GM18505 (cell line): Measurements from ENCODE around the gene C3orf20.

ENCODE experiments used
- ATAC-seq: cut with Tn5 transposase; IDR thresholded peaks from one replicate; pipeline ENCODE4 v1.9.1; 2021; ENCODE audit not compliant: unreplicated experiment
- POLR2A ChIP-seq: IDR thresholded peaks from 4 replicates; pipeline ENCODE4 v1.6.1; 2011; ENCODE audit warnings: borderline replicate concordance; ENCODE audit not compliant: insufficient read depth, insufficient read length; ENCODE audit errors: extremely low read depth

The C3orf20 gene

GRCh38 chr3:14775011-14775410 lies 100.1 kb downstream of the C3orf20 start:
- no peak for TF ChIP-seq POLR2A
- ATAC-seq: no peak

- no peak for TF ChIP-seq POLR2A
- no peak for ATAC-seq
Measured at GRCh38 chr3:14775563-14775962, 100.6 kb downstream of the C3orf20 start.

GRCh38 chr3:14779069-14779685 lies 104.2 kb downstream of the C3orf20 start:
- TF ChIP-seq POLR2A: no peak

GRCh38 chr3:14780927-14781507 lies 106.1 kb downstream of the C3orf20 start:
- no peak for ATAC-seq
- TF ChIP-seq POLR2A: no peak

More at GRCh38 chr3:14779069-14779685, 104.2 kb downstream of the C3orf20 start:
- no peak for ATAC-seq

- no peak for ATAC-seq
Measured at GRCh38 chr3:14783480-14784086, 108.6 kb downstream of the C3orf20 start.

GRCh38 chr3:14784087-14784681 lies 109.2 kb downstream of the C3orf20 start:
- ATAC-seq: no peak
- TF ChIP-seq POLR2A: no peak

More at GRCh38 chr3:14783480-14784086, 108.6 kb downstream of the C3orf20 start:
- no peak for TF ChIP-seq POLR2A

- no peak for ATAC-seq
- TF ChIP-seq POLR2A: no peak
Measured at GRCh38 chr3:14785207-14786155, 110.5 kb downstream of the C3orf20 start.

GRCh38 chr3:14786369-14786768 lies 111.4 kb downstream of the C3orf20 start:
- no peak for TF ChIP-seq POLR2A
- ATAC-seq: no peak

GRCh38 chr3:14787630-14788029 lies 112.7 kb downstream of the C3orf20 start:
- no peak for ATAC-seq
- TF ChIP-seq POLR2A: no peak

- no peak for TF ChIP-seq POLR2A
- no peak for ATAC-seq
Measured at GRCh38 chr3:14788644-14789043, 113.7 kb downstream of the C3orf20 start.

- no peak for TF ChIP-seq POLR2A
- ATAC-seq: no peak
Measured at GRCh38 chr3:14789221-14789620, 114.3 kb downstream of the C3orf20 start.

GRCh38 chr3:14789640-14790285 lies 114.8 kb downstream of the C3orf20 start:
- ATAC-seq: no peak
- TF ChIP-seq POLR2A: no peak
